NCI-H2196 treated with DMSO at 0.1 percent for 48 hours (cell line): ENCODE data around the gene PFDN4.
"Not testable (repeated sequence)": the region's sequence is repeated elsewhere in the genome, so short reads cannot be mapped to it uniquely, and the experiment has no call there.

Experiments used
- DNase-seq: peaks from one replicate; lab custom pipeline; 2025; ENCODE audit not compliant: unreplicated experiment; lab: John Stamatoyannopoulos, UW

Gene PFDN4

GRCh38 chr20:54223285-54223684 is 15.4 kb downstream of the PFDN4 start:
- no peak for DNase-seq

- DNase-seq = no peak
These were observed 15.9 kb downstream of the PFDN4 start for GRCh38 chr20:54223751-54224150.

GRCh38 chr20:54224642-54225041 is 16.8 kb downstream of the PFDN4 start:
- DNase-seq = not testable (repeated sequence)

- no peak for DNase-seq
These were observed 19.4 kb downstream of the PFDN4 start for GRCh38 chr20:54227241-54227640.

GRCh38 chr20:54227751-54228150 is 19.9 kb downstream of the PFDN4 start:
- no peak for DNase-seq

GRCh38 chr20:54228841-54229240 is 21.0 kb downstream of the PFDN4 start:
- DNase-seq = no peak

GRCh38 chr20:54229566-54230160 is 21.8 kb downstream of the PFDN4 start:
- no peak for DNase-seq

GRCh38 chr20:54231036-54231435 is 23.1 kb downstream of the PFDN4 start:
- no peak for DNase-seq

- no peak for DNase-seq
These were observed 27.1 kb downstream of the PFDN4 start for GRCh38 chr20:54234991-54235390.

GRCh38 chr20:54237116-54237943 is 29.4 kb downstream of the PFDN4 start:
- no peak for DNase-seq

GRCh38 chr20:54244113-54244512 is 36.2 kb downstream of the PFDN4 start:
- no peak for DNase-seq

- DNase-seq = not testable (repeated sequence)
These were observed 40.8 kb downstream of the PFDN4 start for GRCh38 chr20:54248705-54249104.

- DNase-seq = no peak
These were observed 42.8 kb downstream of the PFDN4 start for GRCh38 chr20:54250691-54251090.

- no peak for DNase-seq
These were observed 43.2 kb downstream of the PFDN4 start for GRCh38 chr20:54251096-54251495.

- DNase-seq = no peak
These were observed 46.7 kb downstream of the PFDN4 start for GRCh38 chr20:54254596-54254995.

GRCh38 chr20:54255157-54255556 is 47.3 kb downstream of the PFDN4 start:
- DNase-seq = no peak

- DNase-seq = no peak
These were observed 48.3 kb downstream of the PFDN4 start for GRCh38 chr20:54256202-54256601.

GRCh38 chr20:54257071-54257816 is 49.4 kb downstream of the PFDN4 start:
- DNase-seq = no peak

GRCh38 chr20:54260116-54260515 is 52.2 kb downstream of the PFDN4 start:
- no peak for DNase-seq

GRCh38 chr20:54262671-54263070 is 54.8 kb downstream of the PFDN4 start:
- no peak for DNase-seq

GRCh38 chr20:54263116-54263690 is 55.3 kb downstream of the PFDN4 start:
- no peak for DNase-seq

GRCh38 chr20:54265791-54266190 is 57.9 kb downstream of the PFDN4 start:
- not testable (repeated sequence) for DNase-seq
